GM23248 (cell line): ENCODE data around the gene RTTN. TPM values are rescaled to one million over a fixed set of nuclear protein-coding genes. Genes with fewer than 3 reads are reported as not detected.

ENCODE experiments used
- DNase-seq: peaks from one replicate; pipeline ENCODE4 v3.0.0-alpha.2; 2015
- H2AFZ ChIP-seq: fragments of 200-600 bp; sonication (generic); 2 replicates; pipeline ENCODE4 v1.6.1; 2016; ENCODE audit warnings: antibody characterized with exemption
- H3F3A ChIP-seq: fragments of 200-600 bp; sonication (generic); 2 replicates; pipeline ENCODE4 v1.6.1; 2016; ENCODE audit warnings: mild to moderate bottlenecking, antibody characterized with exemption, mixed run types; ENCODE audit not compliant: insufficient read depth
- H3K27ac ChIP-seq: fragments of 200-600 bp; sonication (generic); 2 replicates; pipeline ENCODE4 v1.5.1; 2016; ENCODE audit warnings: mild to moderate bottlenecking
- H3K27me3 ChIP-seq: fragments of 200-600 bp; sonication (generic); replicated peaks from 2 replicates; pipeline ENCODE4 v1.6.1; 2016; ENCODE audit warnings: mild to moderate bottlenecking; ENCODE audit not compliant: insufficient read depth
- H3K36me3 ChIP-seq: fragments of 200-600 bp; sonication (generic); 2 replicates; pipeline ENCODE4 v1.6.1; 2016; ENCODE audit warnings: low read depth, mild to moderate bottlenecking
- H3K4me1 ChIP-seq: fragments of 200-600 bp; sonication (generic); 2 replicates; pipeline ENCODE4 v1.6.1; 2016; ENCODE audit warnings: mild to moderate bottlenecking; ENCODE audit not compliant: insufficient read depth
- H3K4me2 ChIP-seq: fragments of 200-600 bp; sonication (generic); one replicate; pipeline ENCODE4 v1.6.1; 2016; ENCODE audit warnings: mild to moderate bottlenecking; ENCODE audit not compliant: unreplicated experiment
- H3K4me3 ChIP-seq: fragments of 200-600 bp; sonication (generic); 2 replicates; pipeline ENCODE4 v1.5.1; 2016; ENCODE audit warnings: mild to moderate bottlenecking
- H3K79me2 ChIP-seq: fragments of 200-600 bp; sonication (generic); 2 replicates; pipeline ENCODE4 v1.6.1; 2016; ENCODE audit warnings: mild to moderate bottlenecking; ENCODE audit not compliant: insufficient read depth
- H3K9ac ChIP-seq: fragments of 200-600 bp; sonication (generic); 2 replicates; pipeline ENCODE4 v1.6.1; 2016; ENCODE audit warnings: mild to moderate bottlenecking
- H3K9me2 ChIP-seq: fragments of 200-600 bp; sonication (generic); 2 replicates; pipeline ENCODE4 v1.6.1; 2016; ENCODE audit warnings: mixed run types, mild to moderate bottlenecking, moderate library complexity; ENCODE audit not compliant: insufficient read depth
- H3K9me3 ChIP-seq: fragments of 200-600 bp; sonication (generic); one replicate; pipeline ENCODE4 v1.6.1; 2017; ENCODE audit warnings: low read depth
- H4K20me1 ChIP-seq: fragments of 200-600 bp; sonication (generic); 2 replicates; pipeline ENCODE4 v1.6.0; 2016; ENCODE audit not compliant: insufficient read depth
- EZH2 ChIP-seq: fragments of 200-600 bp; sonication (generic); IDR thresholded peaks from 2 replicates; pipeline ENCODE4 v1.6.1; 2018; ENCODE audit warnings: antibody characterized with exemption, mild to moderate bottlenecking; ENCODE audit not compliant: insufficient read depth, poor library complexity, severe bottlenecking
- EZH2phosphoT487 ChIP-seq: fragments of 200-600 bp; sonication (generic); IDR thresholded peaks from 2 replicates; pipeline ENCODE4 v1.6.1; 2018; ENCODE audit warnings: antibody characterized with exemption, moderate library complexity, mild to moderate bottlenecking, low read depth; ENCODE audit not compliant: insufficient read depth
- WGBS, 2 experiments: methylation state at CpG; one replicate each; pipeline ENCODE4 v1.1.6; 2015 to 2017; ENCODE audit warnings: low lambda C conversion rate in 2 of 2, low coverage in 1 of 2; ENCODE audit errors: missing lambda C conversion rate in 2 of 2; 5-methylcytosine and 5-hydroxymethylcytosine counted together
- in situ Hi-C: fragments of 300-500 bp; cut with MboI; formaldehyde crosslinking; loops from 2 replicates; pipeline ENCODE4 v1.15.0; 2020
- polyA plus RNA-seq: library from polyadenylated mRNA; unstranded; fragments of >200 nt; fragmentation: Nextera tagmentation; extraction: Ambion mirVana; gene quantifications from 2 replicates; pipeline ENCODE4 v1.2.1, GENCODE V29; 2016
- total RNA-seq: library from RNA; depleted of rRNA; stranded (reverse); fragments of >200 nt; shearing (Covaris generic); gene quantifications from 2 replicates; pipeline ENCODE4 v1.2.3, GENCODE V29; 2014

RTTN gene
- total and polyA plus RNA-seq, 2 experiments from 2014 or later = 12.4 to 19.3 TPM

DNA sequence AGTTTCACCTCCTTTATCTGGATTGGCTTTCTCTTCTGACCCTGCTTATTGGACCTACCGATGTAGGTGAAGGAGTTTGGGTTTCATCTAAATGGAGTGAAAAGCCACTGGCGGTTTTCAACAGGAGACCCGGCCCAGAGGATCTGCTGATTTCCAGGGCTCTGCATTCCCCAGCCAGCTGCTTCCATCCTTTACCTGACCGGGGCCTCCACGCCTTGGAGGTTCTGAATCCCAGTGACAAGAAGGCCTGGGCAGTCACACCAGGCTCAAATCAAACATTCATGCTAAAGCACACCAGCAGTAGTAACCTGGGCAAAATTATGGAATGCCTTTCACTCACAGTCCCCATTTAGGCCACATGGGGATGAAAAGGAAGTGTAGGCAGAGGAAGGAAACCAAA lies 30.0 kb upstream of the RTTN start:
- no peak for TF ChIP-seq EZH2
- TF ChIP-seq EZH2phosphoT487 = no peak
- Histone ChIP-seq H3K9ac (no peak overlapping the region), H3K4me1 (peaks cover 14% of the 10 kb centered on the region), H3K4me2 (no peak overlapping the region), H3K79me2 (no peaks in the 10 kb centered on the region), H3K27me3 (no peaks in the 10 kb centered on the region), H3F3A (0 out of 2 replicates have a peak, but pooled peaks cover 6% of the 10 kb centered on the region), H3K27ac (no peak overlapping the region), H3K9me3 (no peaks in the 10 kb centered on the region), H3K4me3 (no peak overlapping the region), H3K9me2 (no peaks in the 10 kb centered on the region), H2AFZ (no peak overlapping the region), H3K36me3 (no peaks in the 10 kb centered on the region), H4K20me1 (no peaks in the 10 kb centered on the region)
- WGBS, 2 experiments = 88 to 96% methylated on average over 5 of the region's 5 CpGs
- in situ Hi-C loops = no loop called here
- DNase-seq = no peak

DNA sequence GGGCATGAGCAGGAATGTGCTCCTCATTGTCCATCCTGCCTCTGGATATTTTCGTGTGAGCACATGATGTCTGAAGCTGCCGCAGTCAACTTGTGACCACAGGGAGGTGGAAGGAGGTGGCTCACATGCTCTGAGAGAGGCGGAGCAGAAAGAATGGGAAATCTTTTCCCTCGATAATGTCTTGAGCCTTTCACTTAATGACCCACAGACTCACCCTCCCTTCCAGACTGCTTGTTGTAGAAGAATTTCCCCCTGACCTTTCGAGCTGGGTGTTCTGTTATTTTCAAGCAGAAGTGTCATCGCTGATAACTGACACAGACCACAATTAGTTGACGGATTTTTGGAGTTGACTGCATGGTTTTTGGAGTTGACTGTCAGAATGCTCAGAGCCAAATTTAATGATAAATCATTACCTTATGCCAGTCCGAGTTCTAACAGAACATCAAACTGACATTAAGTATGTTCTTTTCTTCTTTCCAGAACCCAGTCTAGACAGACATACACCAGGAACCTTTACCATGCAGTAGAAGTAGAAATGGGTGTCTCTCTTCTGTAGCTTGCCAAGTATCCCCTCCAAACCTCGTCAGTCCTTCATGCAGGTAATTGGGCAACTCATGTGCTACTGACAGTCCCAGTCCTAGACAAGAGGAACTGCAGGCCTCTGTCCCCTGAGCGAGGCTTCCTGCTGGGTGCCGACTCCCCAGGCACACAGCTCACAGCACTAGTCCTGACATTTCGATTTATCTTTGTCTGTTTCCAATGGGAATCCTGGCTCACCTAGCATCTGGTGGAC lies 29.4 kb upstream of the RTTN start:
- no peaks in the 10 kb centered on the region for H4K20me1 ChIP-seq
- peaks cover 14% of the 10 kb centered on the region for H3K4me1 ChIP-seq
- H3K9me3 ChIP-seq = no peaks in the 10 kb centered on the region
- in situ Hi-C loops = no loop called here
- WGBS, 2 experiments = 38 to 39% methylated on average over 12 of the region's 12 CpGs
- H3K9me2 ChIP-seq = no peaks in the 10 kb centered on the region
- H3K27me3 ChIP-seq = no peaks in the 10 kb centered on the region
- no peaks in the 10 kb centered on the region for H3K79me2 ChIP-seq
- peak overlapping the region; percentile 78 for H2AFZ ChIP-seq
- H3K36me3 ChIP-seq = no peaks in the 10 kb centered on the region
- peak overlapping the region; percentile 40 for H3K4me2 ChIP-seq
- peak overlapping the region; percentile 30; the same call in 1 of the 2 replicates for H3K27ac ChIP-seq
- H3K9ac ChIP-seq = peak overlapping the region; percentile 31; the same call in 1 of the 2 replicates
- TF ChIP-seq EZH2 (no peak), EZH2phosphoT487 (no peak)
- DNase-seq = peak; percentile 79
- H3F3A ChIP-seq = 0 out of 2 replicates have a peak, but pooled peaks cover 6% of the 10 kb centered on the region
- H3K4me3 ChIP-seq = peak overlapping the region; percentile 15

DNA sequence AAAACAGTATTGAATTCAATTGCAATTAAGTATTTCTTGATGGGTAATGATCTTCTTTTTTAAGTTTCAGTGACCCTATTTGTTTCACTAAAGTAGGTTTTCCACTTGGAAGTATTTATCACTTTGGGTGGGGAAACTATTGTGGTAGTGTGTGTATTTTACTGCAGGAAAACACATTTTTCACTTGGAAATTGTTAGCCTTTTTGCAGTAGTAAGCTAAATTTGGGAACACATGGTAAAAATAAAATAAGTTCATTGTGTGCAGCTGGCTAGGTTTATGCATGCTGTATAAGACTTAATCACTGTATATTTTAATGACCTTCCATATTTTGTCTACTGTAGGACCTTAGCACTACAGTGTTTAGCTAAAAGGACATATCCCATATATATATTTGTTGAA lies 28.5 kb upstream of the RTTN start:
- Histone ChIP-seq H3K27ac (no peak overlapping the region), H3K36me3 (no peaks in the 10 kb centered on the region), H3K79me2 (no peaks in the 10 kb centered on the region), H3K9me3 (no peaks in the 10 kb centered on the region), H3K27me3 (no peaks in the 10 kb centered on the region), H3K9me2 (no peaks in the 10 kb centered on the region), H3K4me3 (no peak overlapping the region), H3K4me1 (peaks cover 14% of the 10 kb centered on the region), H2AFZ (peak overlapping the region; percentile 78; the same call in 1 of the 2 replicates), H3F3A (0 out of 2 replicates have a peak, but pooled peaks cover 6% of the 10 kb centered on the region), H3K9ac (no peak overlapping the region), H3K4me2 (no peak overlapping the region), H4K20me1 (no peaks in the 10 kb centered on the region)
- DNase-seq = no peak
- TF ChIP-seq EZH2phosphoT487 = no peak
- no peak for TF ChIP-seq EZH2
- in situ Hi-C loops = no loop called here

DNA sequence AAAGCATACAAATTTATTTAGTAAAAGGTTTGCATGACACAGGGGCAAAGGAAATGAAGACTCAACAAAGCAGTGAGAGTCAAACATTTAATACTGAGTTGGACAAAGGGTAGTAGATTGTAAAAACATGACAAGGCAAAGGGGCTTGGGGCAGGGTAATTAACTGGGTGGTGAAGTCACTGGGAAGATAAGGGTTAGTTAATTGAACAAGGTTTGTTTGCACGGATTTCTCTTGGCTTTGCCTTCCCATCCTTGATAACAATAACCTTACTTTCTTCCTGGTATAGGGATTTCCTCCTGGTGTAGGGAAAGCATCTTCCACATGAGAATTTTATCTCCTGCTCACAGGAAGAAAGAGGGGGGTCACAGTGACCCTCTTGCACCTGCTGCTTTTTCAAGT lies 26.8 kb upstream of the RTTN start:
- H3K79me2 ChIP-seq = no peaks in the 10 kb centered on the region
- H3K9me2 ChIP-seq = no peaks in the 10 kb centered on the region
- no peak for DNase-seq
- no peak overlapping the region for H3K4me3 ChIP-seq
- H3K27ac ChIP-seq = no peak overlapping the region
- no peaks in the 10 kb centered on the region for H3K36me3 ChIP-seq
- no peaks in the 10 kb centered on the region for H4K20me1 ChIP-seq
- no peak overlapping the region for H3K4me2 ChIP-seq
- peaks cover 14% of the 10 kb centered on the region for H3K4me1 ChIP-seq
- H3K27me3 ChIP-seq = no peaks in the 10 kb centered on the region
- whole genome bisulfite sequencing, 2 experiments = 82% methylated on average over 1 of the region's 1 CpG
- TF ChIP-seq EZH2 (no peak), EZH2phosphoT487 (no peak)
- no peak overlapping the region for H3K9ac ChIP-seq
- H3K9me3 ChIP-seq = no peaks in the 10 kb centered on the region
- in situ Hi-C loops = no loop called here
- H3F3A ChIP-seq = 0 out of 2 replicates have a peak, but pooled peaks cover 6% of the 10 kb centered on the region
- H2AFZ ChIP-seq = no peak overlapping the region

DNA sequence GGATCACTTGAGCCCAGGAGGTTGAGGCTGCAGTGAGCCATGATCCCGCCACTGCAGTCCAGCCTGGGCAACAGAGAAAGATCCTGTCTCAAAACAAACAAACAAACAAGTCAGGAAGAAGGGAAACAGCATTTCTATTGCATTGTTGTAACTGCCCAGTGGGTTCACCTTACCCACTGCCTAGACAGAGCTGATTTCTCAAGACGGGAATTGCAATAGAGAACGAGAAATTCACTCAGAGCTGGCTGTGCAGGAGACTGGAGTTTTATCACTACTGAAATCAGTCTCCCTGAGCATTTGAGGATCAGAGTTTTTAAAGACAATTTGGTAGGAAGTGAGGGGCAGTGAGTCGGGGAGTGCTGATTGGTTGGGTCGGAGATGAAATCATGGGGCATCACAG lies 24.2 kb upstream of the RTTN start:
- Histone ChIP-seq H3K27me3 (no peaks in the 10 kb centered on the region), H2AFZ (no peak overlapping the region), H3K4me1 (peaks cover 9% of the 10 kb centered on the region; the same call in 1 of the 2 replicates), H3K9me3 (peaks cover 4% of the 10 kb centered on the region), H3K79me2 (no peaks in the 10 kb centered on the region), H3K27ac (no peak overlapping the region), H4K20me1 (no peaks in the 10 kb centered on the region), H3K36me3 (no peaks in the 10 kb centered on the region), H3F3A (no peaks in the 10 kb centered on the region), H3K4me3 (no peak overlapping the region), H3K9ac (no peak overlapping the region), H3K9me2 (no peaks in the 10 kb centered on the region), H3K4me2 (no peak overlapping the region)
- WGBS, 2 experiments = 73 to 76% methylated on average over 5 of the region's 5 CpGs
- TF ChIP-seq EZH2phosphoT487 (no peak), EZH2 (no peak)
- in situ Hi-C loops = no loop called here
- no peak for DNase-seq
